Lung (tissue), 12 donors: ENCODE measurements around the gene AFAP1L1. TPM values are rescaled to one million over a fixed set of nuclear protein-coding genes. Genes with fewer than 3 reads are reported as not detected.

Source experiments
- ATAC-seq: fragments of 200-7000 bp; cut with Tn5 transposase; one replicate; pipeline ENCODE4 v1.9.1; 2020; ENCODE audit warnings: moderate number of reproducible peaks; ENCODE audit not compliant: insufficient read depth, low FRiP score
- DNase-seq, 3 donors: peaks; one replicate each; pipeline ENCODE4 v3.0.0-alpha.2; 2013 to 2017
- H3K27ac ChIP-seq, 2 donors: one replicate each; pipeline ENCODE4 v1.5.1; 2013; ENCODE audit warnings: mild to moderate bottlenecking in 2 of 2, moderate library complexity in 2 of 2, control low read depth in 1 of 2, inconsistent platforms in 1 of 2, low read depth in 1 of 2, low read length in 1 of 2
- H3K27me3 ChIP-seq, 3 donors: one replicate each; pipeline ENCODE4 v1.5.1; 2013; ENCODE audit warnings: low read length in 2 of 3; ENCODE audit not compliant: control insufficient read depth in 3 of 3, insufficient read depth in 3 of 3
- H3K36me3 ChIP-seq, 4 donors: one replicate each; pipeline ENCODE4 v1.5.1; 2013; ENCODE audit warnings: low read length in 4 of 4, mild to moderate bottlenecking in 1 of 4, moderate library complexity in 1 of 4; ENCODE audit not compliant: control insufficient read depth in 4 of 4, insufficient read depth in 4 of 4
- H3K4me1 ChIP-seq, 5 donors: one replicate each; pipeline ENCODE4 v1.5.1; 2013; ENCODE audit warnings: low read length in 5 of 5, mild to moderate bottlenecking in 2 of 5, moderate library complexity in 1 of 5; ENCODE audit not compliant: control insufficient read depth in 5 of 5, insufficient read depth in 5 of 5
- H3K4me3 ChIP-seq: one replicate; pipeline ENCODE4 v1.5.1; 2013; ENCODE audit warnings: mild to moderate bottlenecking, control low read depth, moderate library complexity
- H3K9ac ChIP-seq, 2 donors: one replicate each; pipeline ENCODE4 v1.5.1; 2013; ENCODE audit warnings: low read length in 2 of 2, control low read depth in 1 of 2; ENCODE audit not compliant: insufficient read depth in 1 of 2
- H3K9me3 ChIP-seq, 4 donors: one replicate each; pipeline ENCODE4 v1.5.1; 2013; ENCODE audit warnings: low read length in 3 of 4, mild to moderate bottlenecking in 1 of 4, moderate library complexity in 1 of 4; ENCODE audit not compliant: control insufficient read depth in 4 of 4, insufficient read depth in 3 of 4
- WGBS, 2 donors: extraction: QIAGEN DNeasy Blood & Tissue Kit; methylation state at CpG; one replicate each; pipeline ENCODE4 v1.1.7; 2013; 5-methylcytosine and 5-hydroxymethylcytosine counted together
- polyA plus RNA-seq, 2 donors: library from polyadenylated mRNA; stranded (reverse); fragments of 200-250 nt; gene quantifications; one replicate each; pipeline ENCODE4 v1.2.1, GENCODE V29; 2013
- total RNA-seq, 2 donors: library from RNA; depleted of rRNA in 1 of 2; stranded (reverse); fragments of >200 nt in 1 of 2; gene quantifications; one replicate each; pipeline ENCODE4 v1.2.1, GENCODE V29; 2014 to 2021
- TF ChIP-seq, protein P1 (sequence below): IDR thresholded peaks from 2 replicates; pipeline ENCODE4 v1.5.1; 2012; ENCODE audit warnings: mild to moderate bottlenecking; ENCODE audit errors: control extremely low read depth, extremely low read depth
- donor health status: control.
- donor health status: control.
- donor health status: Bipolar disorder and iron deficiency.
- donor health status: healthy.
- donor health status: DM: yes; HTN: yes; CAD: no.

Gene AFAP1L1
- total and polyA plus RNA-seq, 4 donors = 9.8 to 40.6 (median 18.1) TPM

DNA sequence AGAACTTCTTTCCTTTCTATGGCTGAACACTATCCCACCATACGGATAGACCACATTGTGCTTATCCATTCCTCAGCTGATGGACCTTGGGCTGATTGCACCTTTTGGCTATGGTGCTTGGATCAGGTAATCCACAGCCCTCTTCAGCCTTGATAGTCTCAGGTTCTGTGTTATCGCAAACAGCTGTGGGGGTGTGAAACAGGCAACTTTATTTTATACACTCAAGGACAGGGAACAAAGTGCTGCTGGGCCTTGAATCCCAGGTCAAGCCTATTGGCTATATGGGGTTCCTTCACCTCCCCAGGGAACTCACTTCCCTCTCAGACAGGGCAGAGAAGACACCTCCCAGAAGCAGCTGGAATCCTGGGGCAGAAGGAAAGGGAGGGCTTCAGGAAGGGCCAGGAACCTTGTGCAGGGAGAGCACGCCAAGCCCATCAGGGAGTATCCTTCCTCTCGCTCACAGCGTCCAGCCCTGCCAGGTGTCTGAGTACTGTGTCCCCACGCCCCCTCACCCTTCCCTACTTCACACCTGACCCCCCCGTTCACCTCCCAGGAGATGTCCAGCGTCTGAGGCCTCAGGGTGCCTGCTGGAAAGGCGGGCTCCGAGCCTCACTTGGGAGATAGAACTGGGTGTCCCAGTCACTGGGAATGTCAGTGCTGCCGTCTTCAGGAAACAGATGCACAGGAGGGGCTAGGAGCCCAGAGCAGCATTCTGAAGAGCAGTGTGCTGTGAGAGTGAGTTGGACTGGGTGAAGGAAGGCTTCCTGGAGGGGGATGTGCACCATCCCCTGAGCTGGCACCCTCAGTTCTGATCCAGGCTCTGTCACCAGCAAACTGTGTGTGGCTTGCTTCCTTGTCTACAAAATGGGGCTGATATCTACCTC, 32.8 kb downstream of the AFAP1L1 start:
- no peak overlapping the region for H3K4me3 ChIP-seq
- WGBS, 2 donors = 65 to 73% methylated on average over 11 of the region's 11 CpGs

DNA sequence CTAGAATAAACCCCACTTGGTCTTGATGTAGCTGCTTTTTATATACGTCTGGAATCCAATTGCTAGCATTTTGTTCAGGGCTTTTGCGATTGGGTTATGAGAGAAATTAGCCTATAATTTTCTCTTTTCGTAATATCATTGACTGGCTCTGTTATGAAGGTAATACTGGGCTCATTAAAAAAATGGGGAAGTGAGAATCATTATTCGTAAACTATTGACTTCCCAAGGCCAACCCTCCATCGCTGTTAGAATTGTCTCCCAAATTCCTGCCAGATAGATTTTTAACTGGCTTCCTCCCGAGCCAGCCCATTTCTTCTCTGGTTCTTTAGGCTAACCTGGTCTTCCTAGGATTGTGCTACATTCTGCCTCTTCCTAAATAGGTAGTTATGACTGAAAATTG, 37.7 kb downstream of the AFAP1L1 start:
- H3K4me3 ChIP-seq = no peak overlapping the region
- no peak for ATAC-seq
- H3K4me1 ChIP-seq = peaks cover 0 to 18% (median 0%) of the 10 kb centered on the region in 5 donors
- 70 to 77% methylated on average over 6 of the region's 6 CpGs for WGBS, 2 donors
- TF ChIP-seq, protein P1, sequence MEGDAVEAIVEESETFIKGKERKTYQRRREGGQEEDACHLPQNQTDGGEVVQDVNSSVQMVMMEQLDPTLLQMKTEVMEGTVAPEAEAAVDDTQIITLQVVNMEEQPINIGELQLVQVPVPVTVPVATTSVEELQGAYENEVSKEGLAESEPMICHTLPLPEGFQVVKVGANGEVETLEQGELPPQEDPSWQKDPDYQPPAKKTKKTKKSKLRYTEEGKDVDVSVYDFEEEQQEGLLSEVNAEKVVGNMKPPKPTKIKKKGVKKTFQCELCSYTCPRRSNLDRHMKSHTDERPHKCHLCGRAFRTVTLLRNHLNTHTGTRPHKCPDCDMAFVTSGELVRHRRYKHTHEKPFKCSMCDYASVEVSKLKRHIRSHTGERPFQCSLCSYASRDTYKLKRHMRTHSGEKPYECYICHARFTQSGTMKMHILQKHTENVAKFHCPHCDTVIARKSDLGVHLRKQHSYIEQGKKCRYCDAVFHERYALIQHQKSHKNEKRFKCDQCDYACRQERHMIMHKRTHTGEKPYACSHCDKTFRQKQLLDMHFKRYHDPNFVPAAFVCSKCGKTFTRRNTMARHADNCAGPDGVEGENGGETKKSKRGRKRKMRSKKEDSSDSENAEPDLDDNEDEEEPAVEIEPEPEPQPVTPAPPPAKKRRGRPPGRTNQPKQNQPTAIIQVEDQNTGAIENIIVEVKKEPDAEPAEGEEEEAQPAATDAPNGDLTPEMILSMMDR = no peak
- no peaks in the 10 kb centered on the region for H3K9me3 ChIP-seq
- peaks cover 0 to 9% (median 0%) of the 10 kb centered on the region in 4 donors for H3K36me3 ChIP-seq
- H3K27me3 ChIP-seq = no peaks in the 10 kb centered on the region
- no peak for DNase-seq
- H3K9ac ChIP-seq = no peak overlapping the region
- H3K27ac ChIP-seq = peak overlapping the region in 1 of 2 donors; percentile 21

More for the DNA sequence above, 32.8 kb downstream of the AFAP1L1 start:
- TF ChIP-seq, protein P1 = no peak
- Histone ChIP-seq H3K4me1 (peaks cover 0 to 19% (median 3%) of the 10 kb centered on the region in 5 donors), H3K36me3 (peaks cover 0 to 3% (median 0%) of the 10 kb centered on the region in 4 donors), H3K9ac (no peak overlapping the region), H3K27me3 (no peaks in the 10 kb centered on the region), H3K9me3 (no peaks in the 10 kb centered on the region), H3K27ac (peak overlapping the region in 1 of 2 donors; percentile 71)
- DNase-seq (peak in 1 of 3 donors; percentile 28), ATAC-seq (no peak)

DNA sequence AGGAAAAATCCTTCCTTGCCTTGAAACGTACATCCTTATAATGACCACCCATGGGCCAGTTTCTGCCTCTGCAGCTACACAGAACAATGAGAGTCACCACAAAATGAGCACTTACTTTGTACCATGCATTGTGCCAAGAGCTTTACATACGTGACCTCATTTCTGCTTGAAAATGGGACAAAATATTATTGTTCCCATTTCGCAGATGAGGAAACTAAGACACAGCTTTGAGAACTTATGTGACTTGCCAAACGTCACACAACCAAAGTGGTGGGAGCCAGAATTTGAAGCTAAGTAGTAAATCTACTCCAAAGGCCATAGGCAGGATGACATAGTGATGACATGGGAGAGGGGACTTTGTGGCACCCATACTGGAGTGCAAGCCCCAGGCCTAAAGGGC, 38.8 kb downstream of the AFAP1L1 start:
- peaks cover 0 to 18% (median 0%) of the 10 kb centered on the region in 5 donors for H3K4me1 ChIP-seq
- no peak overlapping the region for H3K9ac ChIP-seq
- H3K27me3 ChIP-seq = no peaks in the 10 kb centered on the region
- TF ChIP-seq, protein P1 = no peak
- peaks cover 0 to 11% (median 1%) of the 10 kb centered on the region in 4 donors for H3K36me3 ChIP-seq
- H3K4me3 ChIP-seq = no peak overlapping the region
- ATAC-seq (no peak), DNase-seq (no peak)
- peak overlapping the region in 1 of 2 donors; percentile 62 for H3K27ac ChIP-seq
- WGBS, 2 donors = 83 to 90% methylated on average over 4 of the region's 4 CpGs
- H3K9me3 ChIP-seq = no peaks in the 10 kb centered on the region
